ENCODE results near the gene KCNK10. TPM values are rescaled to one million over a fixed set of nuclear protein-coding genes. Genes with fewer than 3 reads are reported as not detected.

KCNK10 gene
- total and polyA plus RNA-seq, 3 experiments from 2014 or later = not detected

- peaks cover 3 to 5% (median 5%) of the 10 kb centered on the region in 5 donors for H3K9me3 Mint-ChIP-seq
- CTCF ChIA-PET = no interaction called here
- POLR2A ChIA-PET = no interaction called here
- no peaks in the 10 kb centered on the region for H3K4me1 Mint-ChIP-seq
- H3K27ac Mint-ChIP-seq = no peak overlapping the region
- no peak overlapping the region for H3K4me3 Mint-ChIP-seq
- no peaks in the 10 kb centered on the region for H3K9me3 ChIP-seq (ENCODE audit: low read length)
- no peaks in the 10 kb centered on the region for H3K27me3 ChIP-seq (ENCODE audit: insufficient read depth, low read length, poor library complexity, severe bottlenecking)
- H3K4me1 ChIP-seq (ENCODE audit: insufficient read depth, low read length) = no peaks in the 10 kb centered on the region
- H3K36me3 Mint-ChIP-seq = peaks cover 0 to 4% (median 0%) of the 10 kb centered on the region in 3 donors
- H3K4me3 ChIP-seq (ENCODE audit: low read length) = no peak overlapping the region
- H3K27me3 Mint-ChIP-seq = peaks cover 6 to 24% of the 10 kb centered on the region in 2 donors
- H3K36me3 ChIP-seq (ENCODE audit: insufficient read depth, low read length) = no peaks in the 10 kb centered on the region
- no peak for DNase-seq
- H3K27ac ChIP-seq (ENCODE audit: low read depth, low read length) = no peak overlapping the region
These were observed 11.3 kb downstream of the KCNK10 start for GRCh38 chr14:88311780-88312179.

GRCh38 chr14:88310449-88310848 is 12.6 kb downstream of the KCNK10 start:
- Histone ChIP-seq H3K4me3 (ENCODE audit: low read length) (no peak overlapping the region), H3K36me3 (ENCODE audit: insufficient read depth, low read length) (no peaks in the 10 kb centered on the region), H3K27ac (ENCODE audit: low read depth, low read length) (no peak overlapping the region), H3K27me3 (ENCODE audit: insufficient read depth, low read length, poor library complexity, severe bottlenecking) (no peaks in the 10 kb centered on the region), H3K4me1 (ENCODE audit: insufficient read depth, low read length) (no peaks in the 10 kb centered on the region), H3K9me3 (ENCODE audit: low read length) (no peaks in the 10 kb centered on the region)
- CTCF ChIA-PET = no interaction called here
- no peak for DNase-seq
- Mint-ChIP-seq H3K9me3 (peaks cover 3 to 5% (median 5%) of the 10 kb centered on the region in 5 donors), H3K27ac (no peak overlapping the region), H3K4me1 (no peaks in the 10 kb centered on the region), H3K4me3 (no peak overlapping the region), H3K27me3 (peaks cover 4 to 14% of the 10 kb centered on the region in 2 donors), H3K36me3 (peaks cover 0 to 4% (median 0%) of the 10 kb centered on the region in 3 donors)
- POLR2A ChIA-PET = no interaction called here

DNA sequence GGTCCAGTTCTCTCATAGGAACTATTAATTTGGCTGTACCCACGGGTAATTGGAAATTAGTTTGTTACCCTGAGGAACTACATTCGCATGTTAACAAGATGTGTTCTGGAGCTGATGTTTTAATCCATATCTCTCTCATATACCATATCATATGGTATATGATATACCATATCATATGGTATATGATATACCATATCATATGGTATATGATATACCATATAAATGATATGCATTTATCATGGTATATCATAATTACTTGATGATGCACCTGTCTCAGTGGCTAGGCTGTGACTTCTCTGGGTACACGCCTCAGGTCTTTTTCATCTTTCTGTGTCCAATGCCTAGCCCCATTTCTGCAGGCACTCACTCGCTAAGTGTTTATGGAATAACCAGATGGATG is 13.0 kb downstream of the KCNK10 start:
- Histone ChIP-seq H3K36me3 (ENCODE audit: insufficient read depth, low read length) (no peaks in the 10 kb centered on the region), H3K27me3 (ENCODE audit: insufficient read depth, low read length, poor library complexity, severe bottlenecking) (no peaks in the 10 kb centered on the region), H3K4me3 (ENCODE audit: low read length) (no peak overlapping the region), H3K4me1 (ENCODE audit: insufficient read depth, low read length) (no peaks in the 10 kb centered on the region), H3K27ac (ENCODE audit: low read depth, low read length) (no peak overlapping the region), H3K9me3 (ENCODE audit: low read length) (no peaks in the 10 kb centered on the region)
- peaks cover 3 to 5% (median 5%) of the 10 kb centered on the region in 5 donors for H3K9me3 Mint-ChIP-seq
- CTCF ChIA-PET = no interaction called here
- peaks cover 6 to 14% of the 10 kb centered on the region in 2 donors for H3K27me3 Mint-ChIP-seq
- peaks cover 0 to 4% (median 0%) of the 10 kb centered on the region in 3 donors for H3K36me3 Mint-ChIP-seq
- POLR2A ChIA-PET = no interaction called here
- no peak overlapping the region for H3K27ac Mint-ChIP-seq
- H3K4me1 Mint-ChIP-seq = no peaks in the 10 kb centered on the region
- no peak overlapping the region for H3K4me3 Mint-ChIP-seq
- no peak for DNase-seq

- Histone ChIP-seq H3K4me1 (ENCODE audit: insufficient read depth, low read length) (no peaks in the 10 kb centered on the region), H3K27me3 (ENCODE audit: insufficient read depth, low read length, poor library complexity, severe bottlenecking) (no peaks in the 10 kb centered on the region), H3K36me3 (ENCODE audit: insufficient read depth, low read length) (no peaks in the 10 kb centered on the region), H3K27ac (ENCODE audit: low read depth, low read length) (no peak overlapping the region), H3K9me3 (ENCODE audit: low read length) (no peaks in the 10 kb centered on the region), H3K4me3 (ENCODE audit: low read length) (no peak overlapping the region)
- Mint-ChIP-seq H3K27ac (no peak overlapping the region), H3K36me3 (peaks cover 0 to 1% (median 0%) of the 10 kb centered on the region in 3 donors), H3K27me3 (peaks cover 15 to 17% of the 10 kb centered on the region in 2 donors), H3K9me3 (peaks cover 0 to 2% (median 0%) of the 10 kb centered on the region in 5 donors), H3K4me1 (no peaks in the 10 kb centered on the region), H3K4me3 (no peak overlapping the region)
- ChIA-PET CTCF (no interaction called here), POLR2A (no interaction called here)
- no peak for DNase-seq
These were observed 17.3 kb downstream of the KCNK10 start for GRCh38 chr14:88305528-88306322.

DNA sequence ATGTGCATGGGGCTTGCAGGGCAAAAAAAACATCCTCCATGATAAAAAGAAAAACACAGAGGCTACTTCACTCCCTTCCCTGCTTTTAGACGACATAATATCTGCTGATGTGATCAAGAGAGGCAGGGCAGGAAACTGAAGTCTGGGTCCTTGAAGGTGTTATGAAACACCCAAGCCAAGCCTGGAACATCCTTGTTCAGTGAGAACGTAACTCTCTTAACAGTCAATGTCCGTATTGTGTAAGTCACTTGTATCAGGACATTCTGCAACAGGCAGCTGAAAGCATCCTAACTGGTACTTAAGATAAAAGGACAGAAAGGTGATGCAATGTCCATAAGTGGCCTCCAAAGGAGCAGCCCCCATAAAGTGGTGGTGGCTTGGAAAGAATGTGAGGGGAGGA is 20.0 kb downstream of the KCNK10 start:
- Histone ChIP-seq H3K4me1 (ENCODE audit: insufficient read depth, low read length) (no peaks in the 10 kb centered on the region), H3K9me3 (ENCODE audit: low read length) (no peaks in the 10 kb centered on the region), H3K27ac (ENCODE audit: low read depth, low read length) (no peak overlapping the region), H3K36me3 (ENCODE audit: insufficient read depth, low read length) (no peaks in the 10 kb centered on the region), H3K4me3 (ENCODE audit: low read length) (no peak overlapping the region), H3K27me3 (ENCODE audit: insufficient read depth, low read length, poor library complexity, severe bottlenecking) (no peaks in the 10 kb centered on the region)
- Mint-ChIP-seq H3K36me3 (peaks cover 0 to 1% (median 0%) of the 10 kb centered on the region in 3 donors), H3K4me1 (peaks cover 0 to 5% (median 3%) of the 10 kb centered on the region in 3 donors), H3K4me3 (no peak overlapping the region), H3K27me3 (peaks cover 20 to 28% of the 10 kb centered on the region in 2 donors), H3K9me3 (peaks cover 0 to 2% (median 0%) of the 10 kb centered on the region in 5 donors), H3K27ac (no peak overlapping the region)
- ChIA-PET CTCF (no interaction called here), POLR2A (no interaction called here)
- no peak for DNase-seq

DNA sequence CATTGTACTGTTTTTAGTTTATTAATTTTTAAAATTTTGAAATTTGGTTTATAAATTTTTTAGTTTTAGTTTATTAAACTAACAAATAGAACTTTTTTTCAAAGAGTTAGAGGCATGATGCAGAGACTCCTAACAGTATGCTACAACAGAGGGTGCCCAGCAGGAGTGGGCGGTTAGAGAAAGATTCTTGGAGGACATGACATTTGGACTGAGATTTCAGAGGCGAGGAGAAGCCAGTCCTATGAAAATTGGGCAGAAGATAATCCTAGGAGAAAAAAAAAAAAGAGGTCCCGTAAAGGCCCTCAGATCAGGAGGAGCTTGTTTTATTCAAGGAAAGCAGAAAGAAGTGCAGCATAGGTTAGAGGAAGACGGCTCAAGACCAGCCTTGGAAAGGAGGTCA is 21.7 kb downstream of the KCNK10 start:
- no peaks in the 10 kb centered on the region for H3K4me1 ChIP-seq (ENCODE audit: insufficient read depth, low read length)
- no peaks in the 10 kb centered on the region for H3K27me3 ChIP-seq (ENCODE audit: insufficient read depth, low read length, poor library complexity, severe bottlenecking)
- DNase-seq = no peak
- no peaks in the 10 kb centered on the region for H3K9me3 ChIP-seq (ENCODE audit: low read length)
- H3K9me3 Mint-ChIP-seq = peaks cover 0 to 2% (median 0%) of the 10 kb centered on the region in 5 donors
- H3K27ac Mint-ChIP-seq = no peak overlapping the region
- peaks cover 0 to 1% (median 0%) of the 10 kb centered on the region in 3 donors for H3K36me3 Mint-ChIP-seq
- ChIA-PET POLR2A (no interaction called here), CTCF (no interaction called here)
- peaks cover 23 to 28% of the 10 kb centered on the region in 2 donors for H3K27me3 Mint-ChIP-seq
- H3K4me1 Mint-ChIP-seq = peaks cover 0 to 5% (median 3%) of the 10 kb centered on the region in 3 donors
- H3K4me3 ChIP-seq (ENCODE audit: low read length) = no peak overlapping the region
- H3K27ac ChIP-seq (ENCODE audit: low read depth, low read length) = no peak overlapping the region
- no peaks in the 10 kb centered on the region for H3K36me3 ChIP-seq (ENCODE audit: insufficient read depth, low read length)
- H3K4me3 Mint-ChIP-seq = no peak overlapping the region

DNA sequence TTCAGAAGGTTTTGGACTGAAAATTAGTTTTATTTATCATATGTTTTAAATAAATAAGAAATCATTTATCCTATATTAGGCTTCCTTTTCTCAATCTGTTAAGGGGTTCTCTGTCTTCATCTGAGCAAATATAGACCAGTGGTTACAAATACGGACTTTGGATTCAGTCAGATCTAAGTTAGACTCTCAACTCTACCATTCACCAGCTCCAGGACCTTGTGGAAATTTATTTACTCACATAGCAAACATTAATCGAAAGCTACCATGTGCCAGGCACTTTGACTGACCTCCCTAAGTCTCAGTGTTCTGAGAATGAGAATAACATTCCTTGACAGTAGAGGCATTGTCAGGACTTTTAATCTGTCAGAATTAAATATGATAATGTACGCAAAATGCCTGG is 22.3 kb downstream of the KCNK10 start:
- peaks cover 0 to 2% (median 0%) of the 10 kb centered on the region in 5 donors for H3K9me3 Mint-ChIP-seq
- no peak for DNase-seq
- ChIA-PET CTCF (no interaction called here), POLR2A (no interaction called here)
- no peaks in the 10 kb centered on the region for H3K4me1 ChIP-seq (ENCODE audit: insufficient read depth, low read length)
- peaks cover 27 to 34% of the 10 kb centered on the region in 2 donors for H3K27me3 Mint-ChIP-seq
- H3K36me3 Mint-ChIP-seq = peaks cover 0 to 1% (median 0%) of the 10 kb centered on the region in 3 donors
- H3K36me3 ChIP-seq (ENCODE audit: insufficient read depth, low read length) = no peaks in the 10 kb centered on the region
- peaks cover 0 to 5% (median 3%) of the 10 kb centered on the region in 3 donors for H3K4me1 Mint-ChIP-seq
- no peaks in the 10 kb centered on the region for H3K27me3 ChIP-seq (ENCODE audit: insufficient read depth, low read length, poor library complexity, severe bottlenecking)
- H3K4me3 Mint-ChIP-seq = no peak overlapping the region
- H3K27ac ChIP-seq (ENCODE audit: low read depth, low read length) = no peak overlapping the region
- no peaks in the 10 kb centered on the region for H3K9me3 ChIP-seq (ENCODE audit: low read length)
- no peak overlapping the region for H3K27ac Mint-ChIP-seq
- H3K4me3 ChIP-seq (ENCODE audit: low read length) = no peak overlapping the region

GRCh38 chr14:88299865-88300530 is 23.1 kb downstream of the KCNK10 start:
- H3K36me3 Mint-ChIP-seq = peaks cover 0 to 1% (median 0%) of the 10 kb centered on the region in 3 donors
- CTCF ChIA-PET = no interaction called here
- no peak overlapping the region for H3K4me3 Mint-ChIP-seq

More at GRCh38 chr14:88299865-88300530, 23.1 kb downstream of the KCNK10 start:
- H3K9me3 Mint-ChIP-seq = peaks cover 0 to 2% (median 0%) of the 10 kb centered on the region in 5 donors
- no peaks in the 10 kb centered on the region for H3K36me3 ChIP-seq (ENCODE audit: insufficient read depth, low read length)
- POLR2A ChIA-PET = no interaction called here
- no peak overlapping the region for H3K27ac Mint-ChIP-seq
- no peak for DNase-seq
- H3K4me1 Mint-ChIP-seq = peaks cover 0 to 5% (median 3%) of the 10 kb centered on the region in 3 donors
- H3K27ac ChIP-seq (ENCODE audit: low read depth, low read length) = no peak overlapping the region
- peaks cover 26 to 36% of the 10 kb centered on the region in 2 donors for H3K27me3 Mint-ChIP-seq
- no peaks in the 10 kb centered on the region for H3K27me3 ChIP-seq (ENCODE audit: insufficient read depth, low read length, poor library complexity, severe bottlenecking)
- H3K4me1 ChIP-seq (ENCODE audit: insufficient read depth, low read length) = no peaks in the 10 kb centered on the region
- H3K9me3 ChIP-seq (ENCODE audit: low read length) = no peaks in the 10 kb centered on the region
- H3K4me3 ChIP-seq (ENCODE audit: low read length) = no peak overlapping the region
